MCF 10A (cell line): Measurements from ENCODE around the gene DNER. TPM values are rescaled to one million over a fixed set of nuclear protein-coding genes. Genes with fewer than 3 reads are reported as not detected.
A peak's percentile ranks its signal among the peaks of the same experiment; 100 is the strongest.

Experiments
- BruUV-seq: library from RNA; stranded (reverse); fragments of 400-500 nt; replicated peaks from 2 replicates; lab custom pipeline; 2021; lab: Mats Ljungman, UMichigan
- CTCF ChIA-PET: fragments of 300-600 bp; sonication (Branson Sonifier 250); formaldehyde crosslinking; extraction: SDS; loops from one replicate; lab custom pipeline; 2021; ENCODE audit warnings: antibody characterized with exemption, inconsistent platforms; lab: Yijun Ruan, JAX
- POLR2A ChIA-PET: fragments of 300-600, 350-650 bp; sonication (Branson Sonifier 250); formaldehyde crosslinking; extraction: SDS; loops from one replicate; lab custom pipeline; 2020; ENCODE audit warnings: antibody characterized with exemption, inconsistent platforms; lab: Yijun Ruan, JAX
- DNase-seq: peaks from one replicate; pipeline ENCODE4 v3.0.0-alpha.2; 2018; ENCODE audit not compliant: unreplicated experiment
- H3K27ac Mint-ChIP-seq: one replicate; pipeline ENCODE4 v1.8.0; 2022; ENCODE audit warnings: mild to moderate bottlenecking, low read depth, mixed read lengths; ENCODE audit not compliant: unreplicated experiment
- H3K27me3 Mint-ChIP-seq: one replicate; pipeline ENCODE4 v1.8.0; 2022; ENCODE audit warnings: mixed read lengths; ENCODE audit not compliant: insufficient read depth, unreplicated experiment
- H3K36me3 Mint-ChIP-seq: one replicate; pipeline ENCODE4 v1.8.0; 2022; ENCODE audit warnings: mild to moderate bottlenecking, moderate library complexity, mixed read lengths; ENCODE audit not compliant: insufficient read depth, unreplicated experiment
- H3K4me1 Mint-ChIP-seq: one replicate; pipeline ENCODE4 v1.8.0; 2022; ENCODE audit warnings: mixed read lengths; ENCODE audit not compliant: insufficient read depth, unreplicated experiment
- H3K4me3 Mint-ChIP-seq: one replicate; pipeline ENCODE4 v1.8.0; 2022; ENCODE audit warnings: mild to moderate bottlenecking, moderate library complexity, mixed read lengths; ENCODE audit not compliant: unreplicated experiment
- H3K9me3 Mint-ChIP-seq: one replicate; pipeline ENCODE4 v1.8.0; 2022; ENCODE audit warnings: mixed read lengths; ENCODE audit not compliant: unreplicated experiment
- intact Hi-C: fragments of 100-400 bp; cut with micrococcal nuclease; formaldehyde crosslinking; loops from 2 replicates; pipeline ENCODE4 v1.14.1; 2022
- total RNA-seq: library from RNA; stranded (reverse); gene quantifications from 2 replicates; pipeline ENCODE4 v1.2.3, GENCODE V29; 2022
- TF ChIP-seq, protein P1 (sequence below): fragments of 200-600 bp; IDR thresholded peaks from one replicate; pipeline ENCODE4 v1.8.0; 2022; ENCODE audit warnings: antibody characterized with exemption, mild to moderate bottlenecking; ENCODE audit not compliant: unreplicated experiment

Gene DNER
- total RNA-seq, 1 experiment from 2014 or later: 49.2 TPM

GRCh38 chr2:229417176-229417575 lies 297.2 kb downstream of the DNER start:
- H3K36me3 Mint-ChIP-seq: peaks cover 61% of the 10 kb centered on the region
- peaks cover 7% of the 10 kb centered on the region for H3K9me3 Mint-ChIP-seq
- no peaks in the 10 kb centered on the region for H3K27me3 Mint-ChIP-seq
- H3K4me3 Mint-ChIP-seq: no peak overlapping the region
- H3K27ac Mint-ChIP-seq: peak overlapping the region; percentile 83
- POLR2A ChIA-PET: interaction anchor here (0.7 to 1.6 kb wide), 3 partner anchors 10 to 197 kb away, joined by 3 to 7 read pairs (median 4); no protein-coding TSS in a partner anchor
- TF ChIP-seq, protein P1, sequence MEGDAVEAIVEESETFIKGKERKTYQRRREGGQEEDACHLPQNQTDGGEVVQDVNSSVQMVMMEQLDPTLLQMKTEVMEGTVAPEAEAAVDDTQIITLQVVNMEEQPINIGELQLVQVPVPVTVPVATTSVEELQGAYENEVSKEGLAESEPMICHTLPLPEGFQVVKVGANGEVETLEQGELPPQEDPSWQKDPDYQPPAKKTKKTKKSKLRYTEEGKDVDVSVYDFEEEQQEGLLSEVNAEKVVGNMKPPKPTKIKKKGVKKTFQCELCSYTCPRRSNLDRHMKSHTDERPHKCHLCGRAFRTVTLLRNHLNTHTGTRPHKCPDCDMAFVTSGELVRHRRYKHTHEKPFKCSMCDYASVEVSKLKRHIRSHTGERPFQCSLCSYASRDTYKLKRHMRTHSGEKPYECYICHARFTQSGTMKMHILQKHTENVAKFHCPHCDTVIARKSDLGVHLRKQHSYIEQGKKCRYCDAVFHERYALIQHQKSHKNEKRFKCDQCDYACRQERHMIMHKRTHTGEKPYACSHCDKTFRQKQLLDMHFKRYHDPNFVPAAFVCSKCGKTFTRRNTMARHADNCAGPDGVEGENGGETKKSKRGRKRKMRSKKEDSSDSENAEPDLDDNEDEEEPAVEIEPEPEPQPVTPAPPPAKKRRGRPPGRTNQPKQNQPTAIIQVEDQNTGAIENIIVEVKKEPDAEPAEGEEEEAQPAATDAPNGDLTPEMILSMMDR: no peak
- intact Hi-C loops: no loop called here
- peaks cover 17% of the 10 kb centered on the region for H3K4me1 Mint-ChIP-seq
- DNase-seq: no peak
- CTCF ChIA-PET: interaction anchor here (0.5 to 1.0 kb wide), 3 partner anchors 14 to 283 kb away, joined by 3 read pairs; no protein-coding TSS in a partner anchor
- no TSS peak for BruUV-seq

- intact Hi-C loops: no loop called here
- CTCF ChIA-PET: interaction anchor here (0.6 to 0.7 kb wide), 2 partner anchors 55 to 161 kb away, joined by 3 to 4 read pairs; no protein-coding TSS in a partner anchor
- H3K4me3 Mint-ChIP-seq: no peak overlapping the region
- TF ChIP-seq, protein P1: no peak
- no peaks in the 10 kb centered on the region for H3K27me3 Mint-ChIP-seq
- peak; percentile 85 for DNase-seq
- peaks cover 63% of the 10 kb centered on the region for H3K36me3 Mint-ChIP-seq
- POLR2A ChIA-PET: interaction anchor here (0.7 to 1.1 kb wide), 2 partner anchors 8 to 12 kb away, joined by 3 to 4 read pairs; no protein-coding TSS in a partner anchor
- peak overlapping the region; percentile 83 for H3K27ac Mint-ChIP-seq
- H3K9me3 Mint-ChIP-seq: peaks cover 6% of the 10 kb centered on the region
- peaks cover 17% of the 10 kb centered on the region for H3K4me1 Mint-ChIP-seq
- no TSS peak for BruUV-seq
Observed at GRCh38 chr2:229416116-229416694, 298.1 kb downstream of the DNER start.

- POLR2A ChIA-PET: interaction anchor here (0.7 kb wide), 1 partner anchor 854 kb away, joined by 3 read pairs; no protein-coding TSS in a partner anchor
- no peak for DNase-seq
- Mint-ChIP-seq H3K4me3 (no peak overlapping the region), H3K4me1 (peaks cover 24% of the 10 kb centered on the region), H3K27me3 (no peaks in the 10 kb centered on the region), H3K27ac (no peak overlapping the region), H3K36me3 (peaks cover 57% of the 10 kb centered on the region), H3K9me3 (no peaks in the 10 kb centered on the region)
- CTCF ChIA-PET: interaction anchor here (0.6 to 1.4 kb wide), 3 partner anchors 9 to 31 kb away, joined by 3 to 4 read pairs (median 3); no protein-coding TSS in a partner anchor
- intact Hi-C loops: no loop called here
- TF ChIP-seq, protein P1: no peak
- BruUV-seq: no TSS peak
Observed at GRCh38 chr2:229414631-229415030, 299.7 kb downstream of the DNER start.

- H3K9me3 Mint-ChIP-seq: no peaks in the 10 kb centered on the region
- POLR2A ChIA-PET: no interaction called here
- peaks cover 40% of the 10 kb centered on the region for H3K4me1 Mint-ChIP-seq
- CTCF ChIA-PET: no interaction called here
- intact Hi-C loops: no loop called here
- H3K27ac Mint-ChIP-seq: peak overlapping the region; percentile 22
- no peaks in the 10 kb centered on the region for H3K27me3 Mint-ChIP-seq
- no TSS peak for BruUV-seq
- TF ChIP-seq, protein P1: no peak
- peaks cover 57% of the 10 kb centered on the region for H3K36me3 Mint-ChIP-seq
- H3K4me3 Mint-ChIP-seq: no peak overlapping the region
- no peak for DNase-seq
Observed at GRCh38 chr2:229412686-229413085, 301.7 kb downstream of the DNER start.
